ENCODE measurements around the gene C1QL1. TPM values are rescaled to one million over a fixed set of nuclear protein-coding genes. Genes with fewer than 3 reads are reported as not detected.

C1QL1 gene
- total and polyA plus RNA-seq, 3 donors from 2014 or later = 0.74 to 1.7 (median 1.3) TPM

GRCh38 chr17:44915321-44915726, 52.8 kb downstream of the C1QL1 start, which contains the start of gene GFAP:
Gene GFAP, minus strand, starts transcription at chr17:44915500. Its CDS starts 14 bp downstream, at chr17:44915486.
- H3K4me3 ChIP-seq = no peak within 1 kb of the TSS
- no peak for TF ChIP-seq CTCF (IDR thresholded peaks at IDR 0.05)
- TF ChIP-seq POLR2A (IDR thresholded peaks at IDR 0.05) = no peak
- no peaks in the 10 kb centered on the region for H3K27me3 ChIP-seq
- H3K9me3 ChIP-seq = no peaks in the 10 kb centered on the region
- intact Hi-C loops (cut with DNase I; ENCODE audit: low total_unique reads) = no loop called here
- no peak for DNase-seq
- 88 to 92% methylated on average over 6 to 17 of the region's 17 CpGs for WGBS, 2 donors
- no peaks in the 10 kb centered on the region for H3K36me3 ChIP-seq (ENCODE audit: low read depth, missing control alignments)
- peaks cover 9% of the 10 kb centered on the region for H3K4me1 ChIP-seq
- no peak within 1 kb of the TSS for H3K27ac ChIP-seq

GRCh38 chr17:44914698-44915271, 53.3 kb downstream of the C1QL1 start:
- no peak overlapping the region for H3K4me3 ChIP-seq
- H3K27ac ChIP-seq = no peak overlapping the region
- no peaks in the 10 kb centered on the region for H3K36me3 ChIP-seq (ENCODE audit: low read depth, missing control alignments)
- TF ChIP-seq POLR2A (IDR thresholded peaks at IDR 0.05) = no peak
- no peak for TF ChIP-seq CTCF (IDR thresholded peaks at IDR 0.05)
- no peaks in the 10 kb centered on the region for H3K9me3 ChIP-seq
- WGBS, 2 donors = 92% methylated on average over 16 to 19 of the region's 19 CpGs
- peaks cover 9% of the 10 kb centered on the region for H3K4me1 ChIP-seq
- intact Hi-C loops (cut with DNase I; ENCODE audit: low total_unique reads) = no loop called here
- DNase-seq = no peak
- H3K27me3 ChIP-seq = no peaks in the 10 kb centered on the region

- Histone ChIP-seq H3K27me3 (no peaks in the 10 kb centered on the region), H3K36me3 (ENCODE audit: low read depth, missing control alignments) (no peaks in the 10 kb centered on the region), H3K4me1 (peaks cover 9% of the 10 kb centered on the region), H3K27ac (no peak overlapping the region), H3K4me3 (no peak overlapping the region), H3K9me3 (no peaks in the 10 kb centered on the region)
- no peak for TF ChIP-seq CTCF (IDR thresholded peaks at IDR 0.05)
- no peak for TF ChIP-seq POLR2A (IDR thresholded peaks at IDR 0.05)
- intact Hi-C loops (cut with DNase I; ENCODE audit: low total_unique reads) = no loop called here
- WGBS, 2 donors = 89 to 93% methylated on average over 4 of the region's 4 CpGs
- no peak for DNase-seq
Measured at GRCh38 chr17:44914148-44914547, 54.0 kb downstream of the C1QL1 start.

GRCh38 chr17:44913676-44914075, 54.4 kb downstream of the C1QL1 start:
- Histone ChIP-seq H3K27me3 (no peaks in the 10 kb centered on the region), H3K27ac (no peak overlapping the region), H3K9me3 (no peaks in the 10 kb centered on the region), H3K4me3 (no peak overlapping the region), H3K36me3 (ENCODE audit: low read depth, missing control alignments) (no peaks in the 10 kb centered on the region), H3K4me1 (peaks cover 9% of the 10 kb centered on the region)
- no peak for DNase-seq
- TF ChIP-seq CTCF (IDR thresholded peaks at IDR 0.05) (no peak), POLR2A (IDR thresholded peaks at IDR 0.05) (no peak)
- intact Hi-C loops (cut with DNase I; ENCODE audit: low total_unique reads) = no loop called here
- 68 to 78% methylated on average over 4 to 6 of the region's 6 CpGs for WGBS, 2 donors

Data from testis (tissue), 3 donors.